CD4-positive, alpha-beta T cell (primary cell): ENCODE results near the gene ZNF23. TPM values are rescaled to one million over a fixed set of nuclear protein-coding genes. Genes with fewer than 3 reads are reported as not detected.

Experiments used
- ATAC-seq: fragments of 200-7000 bp; cut with Tn5 transposase; one replicate; pipeline ENCODE4 v1.10.0; 2022; ENCODE audit warnings: mild to moderate bottlenecking; ENCODE audit not compliant: poor library complexity
- CTCF ChIA-PET: fragments of 350-600 bp; sonication (Branson Sonifier 250); formaldehyde crosslinking; loops from one replicate; lab custom pipeline; 2021; ENCODE audit warnings: antibody characterized with exemption, inconsistent platforms; lab: Charles Lee
- POLR2A ChIA-PET: fragments of 350-600 bp; sonication (Branson Sonifier 250); formaldehyde crosslinking; loops from one replicate; lab custom pipeline; 2021; ENCODE audit warnings: antibody characterized with exemption, inconsistent platforms; lab: Charles Lee
- DNase-seq, 14 experiments: peaks; one replicate each; pipeline ENCODE4 v3.0.0-alpha.2; 2013 to 2020; ENCODE audit warnings: mixed read lengths in 2 of 14
- H3K27ac ChIP-seq, 2 donors: one replicate each; pipeline versions ENCODE4 v1.5.1 to v1.7.0; 2013; ENCODE audit warnings: low read length in 2 of 2, low read depth in 1 of 2, mild to moderate bottlenecking in 1 of 2
- H3K27me3 ChIP-seq, 2 experiments: 1 replicate in 1 of 2; 2 replicates in 1 of 2; pipeline versions ENCODE4 v1.6.1 to v1.7.0; 2013; ENCODE audit warnings: low read length in 2 of 2, control low read depth in 1 of 2, mild to moderate bottlenecking in 1 of 2, moderate library complexity in 1 of 2; ENCODE audit not compliant: insufficient read depth in 2 of 2, control insufficient read depth in 1 of 2
- H3K36me3 ChIP-seq: one replicate; pipeline ENCODE4 v1.6.1; 2013; ENCODE audit warnings: low read length, control low read depth; ENCODE audit not compliant: insufficient read depth
- H3K4me1 ChIP-seq: one replicate; pipeline ENCODE4 v1.6.1; 2013; ENCODE audit warnings: low read length, control low read depth; ENCODE audit not compliant: insufficient read depth
- H3K4me3 ChIP-seq: one replicate; pipeline ENCODE4 v1.5.1; 2013; ENCODE audit warnings: mild to moderate bottlenecking, low read length, moderate library complexity
- H3K9me3 ChIP-seq, 2 experiments: 1 replicate in 1 of 2; 2 replicates in 1 of 2; pipeline versions ENCODE4 v1.6.1 to v1.7.0; 2013; ENCODE audit warnings: low read length in 2 of 2, mild to moderate bottlenecking in 2 of 2, control low read depth in 1 of 2, moderate library complexity in 1 of 2; ENCODE audit not compliant: control insufficient read depth in 1 of 2, insufficient read depth in 1 of 2
- H3K27ac Mint-ChIP-seq: one replicate; pipeline ENCODE4 v1.8.0; 2020; ENCODE audit warnings: mixed read lengths
- H3K27me3 Mint-ChIP-seq: one replicate; pipeline ENCODE4 v1.8.0; 2021; ENCODE audit warnings: mixed read lengths
- H3K36me3 Mint-ChIP-seq: one replicate; pipeline ENCODE4 v1.8.0; 2021; ENCODE audit warnings: low read depth, mixed read lengths
- H3K4me1 Mint-ChIP-seq: one replicate; pipeline ENCODE4 v1.8.0; 2021; ENCODE audit warnings: low read depth, mixed read lengths
- H3K4me3 Mint-ChIP-seq: one replicate; pipeline ENCODE4 v1.8.0; 2020; ENCODE audit warnings: mild to moderate bottlenecking, mixed read lengths
- H3K9me3 Mint-ChIP-seq: one replicate; pipeline ENCODE4 v1.8.0; 2020; ENCODE audit warnings: mixed read lengths
- CTCF ChIP-seq: fragments of 200-600 bp; IDR thresholded peaks from one replicate; pipeline ENCODE4 v1.8.0; 2022; ENCODE audit warnings: antibody characterized with exemption, mild to moderate bottlenecking
- intact Hi-C, 2 experiments: fragments of 100-400 bp; cut with DNase I in 1 of 2; cut with micrococcal nuclease in 1 of 2; formaldehyde crosslinking; loops; one replicate each; pipeline versions ENCODE4 v1.15.1 to v1.9.0; 2023 to 2025; cut with DNase I, micrococcal nuclease
- total RNA-seq, 174 experiments: library from RNA in 2 of 174; stranded (reverse) in 2 of 174; gene quantifications; one replicate each; pipeline ENCODE4 v1.2.3 and lab custom pipeline; 2021 to 2026

The ZNF23 gene
- total RNA-seq, 2 experiments from 2014 or later = 7.0 to 8.4 TPM

- DNase-seq (no peak), ATAC-seq (no peak)
- H3K4me1 ChIP-seq = peaks cover 5% of the 10 kb centered on the region
- no peak for TF ChIP-seq CTCF
- no peak overlapping the region for H3K4me3 ChIP-seq
- H3K36me3 Mint-ChIP-seq = no peaks in the 10 kb centered on the region
- H3K27me3 Mint-ChIP-seq = peaks cover 57% of the 10 kb centered on the region
- CTCF ChIA-PET = no interaction called here
- peaks cover 10 to 26% of the 10 kb centered on the region in 2 experiments for H3K27me3 ChIP-seq
- no peak overlapping the region for H3K27ac ChIP-seq
- no peaks in the 10 kb centered on the region for H3K9me3 Mint-ChIP-seq
- POLR2A ChIA-PET = no interaction called here
- no peak overlapping the region for H3K27ac Mint-ChIP-seq
- no peaks in the 10 kb centered on the region for H3K4me1 Mint-ChIP-seq
- peaks cover 0 to 18% of the 10 kb centered on the region in 2 experiments for H3K9me3 ChIP-seq
- no peaks in the 10 kb centered on the region for H3K36me3 ChIP-seq
- intact Hi-C loops = no loop called here
- H3K4me3 Mint-ChIP-seq = no peak overlapping the region
Observed at GRCh38 chr16:71406724-71407123, 55.3 kb downstream of the ZNF23 start.

GRCh38 chr16:71406316-71406715 is 55.7 kb downstream of the ZNF23 start:
- peaks cover 5% of the 10 kb centered on the region for H3K4me1 ChIP-seq
- ATAC-seq (no peak), DNase-seq (no peak)
- no peaks in the 10 kb centered on the region for H3K9me3 Mint-ChIP-seq
- no peak overlapping the region for H3K27ac ChIP-seq
- H3K4me3 Mint-ChIP-seq = no peak overlapping the region
- ChIA-PET POLR2A (no interaction called here), CTCF (no interaction called here)
- no peak for TF ChIP-seq CTCF
- no peaks in the 10 kb centered on the region for H3K36me3 Mint-ChIP-seq
- H3K27me3 Mint-ChIP-seq = peaks cover 60% of the 10 kb centered on the region
- peaks cover 10 to 26% of the 10 kb centered on the region in 2 experiments for H3K27me3 ChIP-seq
- H3K4me1 Mint-ChIP-seq = no peaks in the 10 kb centered on the region
- intact Hi-C loops = no loop called here
- no peak overlapping the region for H3K4me3 ChIP-seq
- peaks cover 0 to 18% of the 10 kb centered on the region in 2 experiments for H3K9me3 ChIP-seq
- no peak overlapping the region for H3K27ac Mint-ChIP-seq
- H3K36me3 ChIP-seq = no peaks in the 10 kb centered on the region

- H3K4me3 ChIP-seq = no peak overlapping the region
- no peaks in the 10 kb centered on the region for H3K9me3 Mint-ChIP-seq
- H3K4me3 Mint-ChIP-seq = no peak overlapping the region
- peaks cover 5% of the 10 kb centered on the region for H3K4me1 ChIP-seq
- ATAC-seq (no peak), DNase-seq (no peak)
- no peak overlapping the region for H3K27ac Mint-ChIP-seq
- no peak for TF ChIP-seq CTCF
- intact Hi-C loops = no loop called here
- H3K36me3 ChIP-seq = no peaks in the 10 kb centered on the region
- H3K36me3 Mint-ChIP-seq = no peaks in the 10 kb centered on the region
- peaks cover 63% of the 10 kb centered on the region for H3K27me3 Mint-ChIP-seq
- ChIA-PET CTCF (no interaction called here), POLR2A (no interaction called here)
- peaks cover 7 to 20% of the 10 kb centered on the region in 2 experiments for H3K27me3 ChIP-seq
- peaks cover 0 to 18% of the 10 kb centered on the region in 2 experiments for H3K9me3 ChIP-seq
- H3K4me1 Mint-ChIP-seq = no peaks in the 10 kb centered on the region
- no peak overlapping the region for H3K27ac ChIP-seq
Observed at GRCh38 chr16:71404364-71404763, 57.7 kb downstream of the ZNF23 start.
